ENCODE data around the gene ID1.
A peak's percentile ranks its signal among the peaks of the same experiment; 100 is the strongest.

Gene ID1

GRCh38 chr20:31630187-31630790 is 25.2 kb downstream of the ID1 start:
- peak; percentile 35 for DNase-seq (ENCODE audit: low read depth)
- no peak overlapping the region for H3K4me3 ChIP-seq (ENCODE audit: control insufficient read depth, low read depth, low read length)
- no peak for TF ChIP-seq CTCF (conservative IDR thresholded peaks at IDR 0.05; ENCODE audit: control insufficient read depth, insufficient read depth, low read depth, low read length)

- no peak overlapping the region for H3K4me3 ChIP-seq (ENCODE audit: control insufficient read depth, low read depth, low read length)
- TF ChIP-seq CTCF (conservative IDR thresholded peaks at IDR 0.05; ENCODE audit: control insufficient read depth, insufficient read depth, low read depth, low read length) = no peak
- no peak for DNase-seq (ENCODE audit: low read depth)
These were observed 27.7 kb downstream of the ID1 start for GRCh38 chr20:31632548-31633338.

- no peak for TF ChIP-seq CTCF (conservative IDR thresholded peaks at IDR 0.05; ENCODE audit: control insufficient read depth, insufficient read depth, low read depth, low read length)
- H3K4me3 ChIP-seq (ENCODE audit: control insufficient read depth, low read depth, low read length) = no peak overlapping the region
- no peak for DNase-seq (ENCODE audit: low read depth)
These were observed 28.3 kb downstream of the ID1 start for GRCh38 chr20:31633339-31633914.

GRCh38 chr20:31637660-31638059 is 32.6 kb downstream of the ID1 start, which contains the start of gene COX4I2:
Gene COX4I2 (plus strand): TSS chr20:31637912. CDS start chr20:31639018, 1,106 bp downstream.
- TF ChIP-seq CTCF (conservative IDR thresholded peaks at IDR 0.05; ENCODE audit: control insufficient read depth, insufficient read depth, low read depth, low read length) = no peak
- no peak within 1 kb of the TSS for H3K4me3 ChIP-seq (ENCODE audit: control insufficient read depth, low read depth, low read length)
- DNase-seq (ENCODE audit: low read depth) = no peak

- DNase-seq (ENCODE audit: low read depth) = no peak
- TF ChIP-seq CTCF (conservative IDR thresholded peaks at IDR 0.05; ENCODE audit: control insufficient read depth, insufficient read depth, low read depth, low read length) = no peak
- no peak overlapping the region for H3K4me3 ChIP-seq (ENCODE audit: control insufficient read depth, low read depth, low read length)
These were observed 33.2 kb downstream of the ID1 start for GRCh38 chr20:31638317-31638716.

- TF ChIP-seq CTCF (conservative IDR thresholded peaks at IDR 0.05; ENCODE audit: control insufficient read depth, insufficient read depth, low read depth, low read length) = no peak
- DNase-seq (ENCODE audit: low read depth) = no peak
- H3K4me3 ChIP-seq (ENCODE audit: control insufficient read depth, low read depth, low read length) = no peak overlapping the region
These were observed 33.7 kb downstream of the ID1 start for GRCh38 chr20:31638816-31639215.
